Measurements from ENCODE around the gene SMCO4. TPM values are rescaled to one million over a fixed set of nuclear protein-coding genes. Genes with fewer than 3 reads are reported as not detected.
"Not testable (repeated sequence)": the region's sequence is repeated elsewhere in the genome, so short reads cannot be mapped to it uniquely, and the experiment has no call there.

SMCO4 gene, protein sequence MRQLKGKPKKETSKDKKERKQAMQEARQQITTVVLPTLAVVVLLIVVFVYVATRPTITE
- total RNA-seq (2014; rRNA removed; shearing (Covaris generic); ENCODE audit: low replicate concordance): 72.1 and 76.2 TPM in 2 replicates

DNA sequence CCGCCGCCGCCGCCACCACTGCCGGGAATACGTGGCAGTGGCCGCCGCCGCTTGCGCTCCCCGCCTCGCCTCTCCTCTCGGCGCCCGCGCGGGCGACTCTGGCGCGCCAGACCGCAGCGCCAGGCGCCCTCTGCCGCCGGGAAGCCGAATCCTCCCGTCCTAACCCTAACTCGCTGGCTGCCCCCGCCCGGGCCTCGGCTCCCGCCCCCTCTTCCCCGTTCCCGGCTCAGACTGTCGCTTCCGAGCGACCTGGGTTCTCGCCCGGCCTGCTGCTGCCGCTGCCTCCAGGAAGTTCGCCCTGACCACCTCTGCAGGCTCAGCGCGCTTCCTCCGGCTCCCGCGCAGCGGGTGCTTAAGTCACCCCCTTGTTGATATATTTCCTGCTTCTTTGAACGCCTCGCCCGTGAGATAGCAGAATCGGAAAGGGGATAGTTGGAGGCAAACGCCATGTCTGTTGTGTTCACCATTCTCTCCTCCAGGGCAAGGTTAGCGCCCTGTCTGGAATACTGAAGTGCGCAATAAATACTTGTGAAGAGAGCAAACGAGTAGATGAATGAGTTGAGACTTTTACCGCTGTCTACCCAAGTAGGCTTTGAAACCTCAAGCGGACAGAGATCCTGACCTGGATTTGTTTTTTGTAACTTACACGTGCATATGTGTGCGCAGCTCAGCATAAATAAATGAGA lies at the start of gene SMCO4:
TSS of gene SMCO4 (minus strand) at position 100 of the 686 bp plus-strand sequence. CDS start 64,202 bp downstream, outside the sequence.
- in situ Hi-C loops (cut with HindIII; ENCODE audit: low pct_unique_long_range_greater_than_20kb, low sequenced_read_pairs): no loop called here

GRCh38 chr11:93591247-93591898 lies 48.2 kb upstream of the SMCO4 start:
- no peak for DNase-seq (ENCODE audit: low read depth)
- in situ Hi-C loops (cut with HindIII; ENCODE audit: low pct_unique_long_range_greater_than_20kb, low sequenced_read_pairs): no loop called here

More for the DNA sequence above, at the start of gene SMCO4:
- DNase-seq (ENCODE audit: low read depth): peak; percentile 71

DNA sequence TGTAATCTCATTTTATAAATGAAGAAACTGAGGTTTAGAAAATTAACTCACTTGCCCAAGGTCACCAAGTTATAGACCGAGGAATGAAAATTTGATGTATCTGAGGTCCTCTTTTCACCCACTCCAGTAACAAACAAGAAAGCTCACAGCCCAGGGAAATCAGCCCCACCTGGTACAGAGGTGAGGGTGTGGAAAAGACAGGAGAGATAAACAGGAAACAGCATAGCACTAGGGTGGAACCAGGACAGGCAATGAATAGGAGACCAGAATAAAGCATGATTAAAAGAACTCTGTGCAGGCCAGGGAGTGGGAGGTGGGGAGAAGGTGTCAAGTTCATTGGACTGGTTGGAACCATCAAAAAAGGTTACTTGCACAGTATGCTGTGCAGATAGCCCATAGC lies 46.2 kb upstream of the SMCO4 start:
- in situ Hi-C loops (cut with HindIII; ENCODE audit: low pct_unique_long_range_greater_than_20kb, low sequenced_read_pairs): no loop called here
- DNase-seq (ENCODE audit: low read depth): no peak

GRCh38 chr11:93587858-93588581 lies 44.8 kb upstream of the SMCO4 start:
- in situ Hi-C loops (cut with HindIII; ENCODE audit: low pct_unique_long_range_greater_than_20kb, low sequenced_read_pairs): no loop called here
- DNase-seq (ENCODE audit: low read depth): no peak

- in situ Hi-C loops (cut with HindIII; ENCODE audit: low pct_unique_long_range_greater_than_20kb, low sequenced_read_pairs); DNase-seq (ENCODE audit: low read depth): not testable (repeated sequence)
These were observed 44.2 kb upstream of the SMCO4 start for GRCh38 chr11:93587425-93587824.

GRCh38 chr11:93585758-93586157 lies 42.6 kb upstream of the SMCO4 start:
- in situ Hi-C loops (cut with HindIII; ENCODE audit: low pct_unique_long_range_greater_than_20kb, low sequenced_read_pairs): no loop called here
- no peak for DNase-seq (ENCODE audit: low read depth)

GRCh38 chr11:93583490-93583889 lies 40.3 kb upstream of the SMCO4 start:
- DNase-seq (ENCODE audit: low read depth): no peak
- in situ Hi-C loops (cut with HindIII; ENCODE audit: low pct_unique_long_range_greater_than_20kb, low sequenced_read_pairs): no loop called here

DNA sequence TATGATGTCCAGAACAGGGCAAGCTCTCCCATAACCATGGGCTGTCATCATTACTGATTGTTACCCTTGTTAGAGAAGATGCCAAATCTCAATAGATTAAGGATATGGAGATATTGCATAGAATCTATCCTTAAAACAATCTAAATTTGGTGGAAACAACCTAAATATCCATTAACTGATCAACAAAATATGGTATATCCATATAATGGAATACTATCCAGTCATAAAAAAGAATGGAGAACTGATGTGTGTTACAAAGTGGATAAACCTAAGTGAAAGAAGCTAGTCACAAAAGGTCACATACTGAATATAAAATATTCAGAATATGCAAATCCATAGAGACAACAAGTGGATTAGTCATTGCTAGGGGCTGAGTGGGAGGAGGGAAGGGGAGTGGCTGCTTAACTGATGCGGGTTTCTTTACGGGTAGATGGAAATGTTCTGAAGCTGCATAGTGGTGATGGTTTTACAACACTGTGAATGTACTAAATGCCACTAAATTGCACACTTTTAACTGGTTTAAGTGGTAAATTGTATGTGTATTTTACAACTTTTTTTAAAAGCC lies 36.1 kb upstream of the SMCO4 start:
- in situ Hi-C loops (cut with HindIII; ENCODE audit: low pct_unique_long_range_greater_than_20kb, low sequenced_read_pairs): no loop called here
- no peak for DNase-seq (ENCODE audit: low read depth)

DNA sequence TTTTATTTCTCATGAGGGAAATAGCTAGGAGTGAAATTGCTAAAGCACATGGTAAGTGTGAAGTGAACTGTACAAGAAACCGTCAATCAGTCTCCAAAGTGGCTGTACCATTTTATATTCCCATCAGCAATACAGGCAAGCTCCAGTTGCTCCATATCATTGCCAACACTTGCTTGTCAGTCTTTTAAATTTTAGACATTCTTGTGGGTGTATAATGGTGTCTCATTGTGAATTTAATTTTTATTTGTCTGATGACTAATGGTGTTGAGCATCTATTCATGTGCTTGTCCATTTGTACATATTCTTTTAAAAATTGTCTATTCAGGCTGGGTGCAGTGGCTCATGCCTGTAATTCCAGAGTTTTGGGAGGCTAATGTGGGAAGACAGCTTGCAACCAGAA lies 34.1 kb upstream of the SMCO4 start:
- in situ Hi-C loops (cut with HindIII; ENCODE audit: low pct_unique_long_range_greater_than_20kb, low sequenced_read_pairs): no loop called here
- DNase-seq (ENCODE audit: low read depth): no peak

GRCh38 chr11:93576870-93577269 lies 33.7 kb upstream of the SMCO4 start:
- in situ Hi-C loops (cut with HindIII; ENCODE audit: low pct_unique_long_range_greater_than_20kb, low sequenced_read_pairs); DNase-seq (ENCODE audit: low read depth): not testable (repeated sequence)

DNA sequence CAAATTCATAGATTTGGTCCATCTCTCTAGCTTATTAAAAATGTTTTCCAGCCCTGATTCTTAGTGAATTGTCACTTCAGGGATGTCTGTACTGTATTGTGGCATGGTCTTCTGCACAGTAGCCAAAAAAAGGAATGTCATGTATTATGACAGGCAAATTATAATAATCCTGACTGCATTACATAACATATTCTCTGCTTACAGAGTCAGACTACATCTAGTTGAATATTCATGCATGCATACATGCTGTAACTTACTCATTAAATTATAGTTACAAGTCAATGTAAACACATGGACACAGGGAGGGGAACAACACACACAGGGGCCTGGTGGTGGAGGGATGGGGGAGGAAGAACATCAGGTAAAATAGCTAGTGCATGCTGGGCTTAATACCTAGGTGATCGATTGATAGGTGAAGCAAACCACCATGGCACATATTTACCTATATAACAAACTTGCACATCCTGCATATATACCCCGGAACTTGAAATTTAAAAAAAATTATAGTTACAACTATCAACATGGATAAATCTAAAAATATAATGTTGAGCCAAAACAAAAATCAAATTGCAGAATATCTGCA lies 31.5 kb upstream of the SMCO4 start:
- DNase-seq (ENCODE audit: low read depth): no peak
- in situ Hi-C loops (cut with HindIII; ENCODE audit: low pct_unique_long_range_greater_than_20kb, low sequenced_read_pairs): no loop called here

DNA sequence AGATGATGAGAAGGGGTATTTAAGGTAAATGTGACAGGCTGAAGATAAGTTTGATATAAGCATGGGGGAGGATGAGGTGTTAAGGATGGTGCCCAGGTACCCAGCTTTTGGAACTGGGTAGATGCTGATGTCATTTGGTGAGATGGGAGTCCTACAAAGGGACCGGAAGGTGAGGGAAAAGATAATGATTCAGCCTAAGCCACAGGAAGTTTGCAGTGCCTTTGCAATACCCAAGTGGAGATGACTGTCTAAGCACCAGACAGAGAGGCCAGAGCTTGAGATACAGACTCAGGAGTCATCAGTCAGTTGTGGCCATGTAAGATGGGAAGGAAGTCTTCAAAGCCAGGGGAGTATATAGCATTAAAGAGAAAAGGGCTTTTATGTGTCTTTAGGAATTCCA lies 30.0 kb upstream of the SMCO4 start:
- no peak for DNase-seq (ENCODE audit: low read depth)
- in situ Hi-C loops (cut with HindIII; ENCODE audit: low pct_unique_long_range_greater_than_20kb, low sequenced_read_pairs): no loop called here

DNA sequence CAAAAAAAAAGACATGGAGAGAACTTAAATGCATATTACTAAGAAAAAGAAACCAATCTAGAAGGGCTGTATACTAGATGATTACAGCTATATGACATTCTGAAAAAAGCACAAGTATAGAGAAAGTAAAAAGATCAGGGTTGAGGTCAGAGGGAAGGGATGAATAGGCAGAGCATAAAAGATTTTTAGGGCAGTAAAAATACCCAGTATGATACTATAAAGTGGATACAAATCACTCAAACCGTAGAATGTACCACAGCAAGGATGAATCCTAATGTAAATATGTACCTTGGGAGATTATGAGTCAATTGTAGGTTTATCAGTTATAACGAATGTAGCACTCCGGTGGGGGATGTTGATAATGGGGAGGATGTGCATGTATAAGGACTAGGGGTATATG lies 29.4 kb upstream of the SMCO4 start:
- no peak for DNase-seq (ENCODE audit: low read depth)
- in situ Hi-C loops (cut with HindIII; ENCODE audit: low pct_unique_long_range_greater_than_20kb, low sequenced_read_pairs): no loop called here

DNA sequence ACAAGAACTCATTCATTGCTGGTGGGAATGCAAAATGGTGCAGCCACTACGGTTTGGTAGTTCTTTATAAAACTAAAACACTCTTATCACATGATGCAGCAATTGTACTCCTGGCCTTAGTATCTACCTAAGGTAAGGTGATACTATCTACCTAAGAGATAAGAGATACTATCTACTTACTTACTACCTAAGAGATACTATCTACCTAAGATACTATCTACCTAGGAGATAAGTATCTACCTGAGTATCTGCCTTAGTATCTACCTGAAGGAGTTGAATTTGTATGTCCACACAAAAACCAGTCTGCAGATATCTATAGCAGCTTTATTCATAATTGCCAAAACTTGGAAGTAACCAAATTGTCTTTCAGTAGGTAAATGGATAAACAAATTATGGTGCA lies 29.0 kb upstream of the SMCO4 start:
- DNase-seq (ENCODE audit: low read depth): no peak
- in situ Hi-C loops (cut with HindIII; ENCODE audit: low pct_unique_long_range_greater_than_20kb, low sequenced_read_pairs): no loop called here

GRCh38 chr11:93571612-93572011 lies 28.4 kb upstream of the SMCO4 start:
- no peak for DNase-seq (ENCODE audit: low read depth)
- in situ Hi-C loops (cut with HindIII; ENCODE audit: low pct_unique_long_range_greater_than_20kb, low sequenced_read_pairs): no loop called here

DNA sequence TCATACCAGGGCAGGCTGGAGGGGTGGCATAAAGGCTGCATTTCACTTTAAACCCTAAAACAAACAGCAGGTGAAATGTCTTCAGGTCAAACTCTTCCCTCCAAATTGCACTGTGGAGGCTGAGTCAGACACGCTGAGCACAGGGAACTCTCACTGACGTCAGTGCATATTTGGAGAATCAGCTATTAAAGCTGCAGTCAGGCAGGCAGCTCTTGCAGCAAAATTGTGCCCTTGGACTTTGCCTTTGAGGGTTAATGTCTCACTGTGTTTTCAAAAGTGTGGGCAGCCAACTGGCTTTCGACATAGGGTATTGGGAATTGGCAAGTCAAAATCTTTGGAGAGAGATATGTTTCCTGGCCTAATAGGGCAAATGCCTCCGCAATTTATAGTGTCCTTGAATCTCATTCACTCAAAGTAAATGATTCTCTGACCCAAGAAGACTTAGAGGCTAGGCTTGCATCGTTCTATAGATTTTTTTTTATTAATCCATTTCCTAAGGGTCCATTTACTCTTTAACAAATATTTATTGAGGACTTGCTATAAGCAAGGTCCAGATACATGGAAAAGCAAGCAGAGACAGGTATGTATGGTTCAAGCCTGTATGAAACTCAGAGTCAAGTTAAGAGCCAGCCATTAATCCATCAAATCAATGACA lies 27.7 kb upstream of the SMCO4 start:
- DNase-seq (ENCODE audit: low read depth): no peak
- in situ Hi-C loops (cut with HindIII; ENCODE audit: low pct_unique_long_range_greater_than_20kb, low sequenced_read_pairs): no loop called here

GRCh38 chr11:93569496-93569895 lies 26.3 kb upstream of the SMCO4 start:
- no peak for DNase-seq (ENCODE audit: low read depth)
- in situ Hi-C loops (cut with HindIII; ENCODE audit: low pct_unique_long_range_greater_than_20kb, low sequenced_read_pairs): no loop called here

DNA sequence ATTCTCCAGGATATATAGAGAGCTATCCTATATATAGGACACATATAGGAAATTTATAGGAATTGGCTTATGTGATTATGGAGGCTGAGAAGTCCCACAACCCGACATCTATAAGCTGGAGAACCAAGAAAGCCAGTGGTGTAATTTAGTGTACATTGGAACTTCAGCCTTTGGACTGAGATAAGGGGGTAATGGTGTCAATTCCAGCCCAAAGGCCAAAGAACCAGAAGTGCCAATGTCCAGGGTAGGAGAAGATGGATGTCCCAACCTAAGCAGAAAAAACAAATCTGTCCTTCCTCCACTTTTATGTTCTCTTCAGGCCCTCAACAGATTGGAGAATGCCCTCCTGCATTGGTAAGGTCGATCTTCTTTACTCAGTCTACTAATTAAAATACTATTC lies 25.5 kb upstream of the SMCO4 start:
- in situ Hi-C loops (cut with HindIII; ENCODE audit: low pct_unique_long_range_greater_than_20kb, low sequenced_read_pairs): no loop called here
- DNase-seq (ENCODE audit: low read depth): no peak
